A673 (cell line): Measurements from ENCODE around the gene MAP3K7CL. TPM values are rescaled to one million over a fixed set of nuclear protein-coding genes. Genes with fewer than 3 reads are reported as not detected.

Experiments used
- BruUV-seq: library from RNA; stranded (reverse); fragments of 400-500 nt; replicated peaks from 2 replicates; lab custom pipeline; 2021; lab: Mats Ljungman, UMichigan
- CTCF ChIA-PET: fragments of 300-600 bp; sonication (Branson Sonifier 250); formaldehyde crosslinking; loops from one replicate; lab custom pipeline; 2022; ENCODE audit warnings: antibody characterized with exemption; lab: Charles Lee
- POLR2A ChIA-PET: fragments of 300-600 bp; sonication (Branson Sonifier 250); formaldehyde crosslinking; loops from one replicate; lab custom pipeline; 2022; ENCODE audit warnings: antibody characterized with exemption; ENCODE audit not compliant: low non-redundant PET; lab: Charles Lee
- DNase-seq: peaks from one replicate; pipeline ENCODE4 v3.0.0-alpha.2; 2015; ENCODE audit warnings: low spot score
- H3K27ac ChIP-seq: fragments of 200-600 bp; sonication (generic); 2 replicates; pipeline ENCODE4 v1.5.1; 2016; ENCODE audit warnings: mixed run types, low read depth, mild to moderate bottlenecking, mixed read lengths, antibody characterized with exemption, low read length; ENCODE audit not compliant: poor library complexity, severe bottlenecking
- H3K27me3 ChIP-seq: fragments of 200-600 bp; sonication (generic); replicated peaks from 2 replicates; pipeline ENCODE4 v1.6.1; 2017; ENCODE audit warnings: mixed run types, low read depth, mild to moderate bottlenecking, mixed read lengths, antibody characterized with exemption, low read length; ENCODE audit not compliant: insufficient read depth, poor library complexity
- H3K36me3 ChIP-seq: fragments of 200-600 bp; sonication (generic); 2 replicates; pipeline ENCODE4 v1.6.1; 2016; ENCODE audit warnings: mixed run types, mild to moderate bottlenecking, mixed read lengths, antibody characterized with exemption, low read length; ENCODE audit not compliant: insufficient read depth, poor library complexity, severe bottlenecking
- H3K4me1 ChIP-seq: fragments of 200-600 bp; sonication (generic); 2 replicates; pipeline ENCODE4 v1.6.1; 2017; ENCODE audit warnings: mixed run types, mild to moderate bottlenecking, mixed read lengths, antibody characterized with exemption, low read length; ENCODE audit not compliant: insufficient read depth, poor library complexity, severe bottlenecking
- H3K4me3 ChIP-seq: fragments of 200-600 bp; sonication (generic); 2 replicates; pipeline ENCODE4 v1.5.1; 2016; ENCODE audit warnings: low read depth, mixed run types, mild to moderate bottlenecking, mixed read lengths, low read length; ENCODE audit not compliant: poor library complexity, severe bottlenecking
- H3K9me3 ChIP-seq: fragments of 200-600 bp; sonication (generic); 2 replicates; pipeline ENCODE4 v1.6.1; 2016; ENCODE audit warnings: mixed run types, low read depth, mild to moderate bottlenecking, mixed read lengths, antibody characterized with exemption, low read length; ENCODE audit not compliant: poor library complexity, severe bottlenecking
- CTCF ChIP-seq: fragments of 300-800, 200-600 bp; sonication (generic); conservative IDR thresholded peaks from 2 replicates; pipeline ENCODE4 v1.5.1; 2017; ENCODE audit warnings: low read depth, mild to moderate bottlenecking, antibody characterized with exemption, low read length, moderate library complexity, mixed read lengths
- EZH2 ChIP-seq: fragments of 200-600 bp; sonication (generic); IDR thresholded peaks from 2 replicates; pipeline ENCODE4 v1.6.1; 2017; ENCODE audit warnings: borderline replicate concordance, low read depth, mild to moderate bottlenecking, mixed read lengths, antibody characterized with exemption, low read length; ENCODE audit not compliant: poor library complexity, severe bottlenecking
- intact Hi-C: fragments of 100-400 bp; cut with micrococcal nuclease; formaldehyde crosslinking; loops from one replicate; pipeline ENCODE4 v1.10.0; 2022; ENCODE audit not compliant: unreplicated experiment
- total RNA-seq: library from RNA; stranded (reverse); gene quantifications from 2 replicates; pipeline ENCODE4 v1.2.3, GENCODE V29; 2021

The MAP3K7CL gene
- total RNA-seq, 1 experiment from 2014 or later, result 2.2 TPM

- H3K9me3 ChIP-seq, result no peaks in the 10 kb centered on the region
- H3K36me3 ChIP-seq, result no peaks in the 10 kb centered on the region
- H3K27ac ChIP-seq, result no peak overlapping the region
- H3K4me1 ChIP-seq, result peaks cover 8% of the 10 kb centered on the region
- H3K4me3 ChIP-seq, result no peak overlapping the region
- DNase-seq, result no peak
- no peaks in the 10 kb centered on the region for H3K27me3 ChIP-seq
- BruUV-seq, result no TSS peak
- intact Hi-C loops, result no loop called here
- ChIA-PET CTCF (no interaction called here), POLR2A (no interaction called here)
- TF ChIP-seq CTCF (no peak), EZH2 (no peak)
Observed at GRCh38 chr21:29084372-29084771, 46.1 kb upstream of the MAP3K7CL start.

GRCh38 chr21:29085106-29085752 is 45.2 kb upstream of the MAP3K7CL start:
- no peak for DNase-seq
- H3K4me1 ChIP-seq, result peaks cover 8% of the 10 kb centered on the region
- no TSS peak for BruUV-seq
- no peaks in the 10 kb centered on the region for H3K27me3 ChIP-seq
- no peaks in the 10 kb centered on the region for H3K36me3 ChIP-seq
- intact Hi-C loops, result no loop called here
- no peaks in the 10 kb centered on the region for H3K9me3 ChIP-seq
- ChIA-PET CTCF (no interaction called here), POLR2A (no interaction called here)
- no peak overlapping the region for H3K4me3 ChIP-seq
- H3K27ac ChIP-seq, result no peak overlapping the region
- no peak for TF ChIP-seq EZH2
- no peak for TF ChIP-seq CTCF

GRCh38 chr21:29091033-29091432 is 39.4 kb upstream of the MAP3K7CL start:
- ChIA-PET CTCF (interaction anchor here (0.6 to 0.7 kb wide), 2 partner anchors 280 to 957 kb away, joined by 4 to 5 read pairs; no protein-coding TSS in a partner anchor), POLR2A (no interaction called here)
- Histone ChIP-seq H3K36me3 (no peaks in the 10 kb centered on the region), H3K4me3 (no peak overlapping the region), H3K4me1 (peaks cover 14% of the 10 kb centered on the region), H3K9me3 (no peaks in the 10 kb centered on the region), H3K27ac (no peak overlapping the region), H3K27me3 (no peaks in the 10 kb centered on the region)
- BruUV-seq, result no TSS peak
- DNase-seq, result no peak
- intact Hi-C loops, result loop anchor here (5.0 to 10.0 kb wide), 3 partner anchors 71 to 756 kb away; no protein-coding TSS in a partner anchor
- TF ChIP-seq EZH2, result no peak
- TF ChIP-seq CTCF, result no peak
